GM12865 (cell line): ENCODE measurements around the gene MEF2C.

Experiments
- DNase-seq: peaks from one replicate; pipeline ENCODE4 v3.0.0; 2010; ENCODE audit warnings: low read depth
- H3K4me3 ChIP-seq: 2 replicates; pipeline ENCODE4 v1.5.1; 2011; ENCODE audit warnings: mild to moderate bottlenecking, low read depth, low read length, control low read depth
- CTCF ChIP-seq: IDR thresholded peaks from 2 replicates; pipeline ENCODE4 v1.5.1; 2011; ENCODE audit warnings: low read length, control low read depth, low read depth, inconsistent platforms; ENCODE audit not compliant: insufficient read depth; ENCODE audit errors: missing control alignments

The MEF2C gene

GRCh38 chr5:88831816-88832215 is 51.2 kb downstream of the MEF2C start:
- no peak overlapping the region for H3K4me3 ChIP-seq
- no peak for TF ChIP-seq CTCF
- no peak for DNase-seq

- peak overlapping the region; percentile 85 for H3K4me3 ChIP-seq
- TF ChIP-seq CTCF: no peak
- peak; percentile 70 for DNase-seq
Observed at GRCh38 chr5:88830567-88830966, 52.4 kb downstream of the MEF2C start.

- no peak for TF ChIP-seq CTCF
- DNase-seq: no peak
- H3K4me3 ChIP-seq: peak overlapping the region; percentile 85
Observed at GRCh38 chr5:88829775-88830174, 53.2 kb downstream of the MEF2C start.

GRCh38 chr5:88829054-88829453 is 53.9 kb downstream of the MEF2C start:
- H3K4me3 ChIP-seq: peak overlapping the region; percentile 85
- DNase-seq: peak; percentile 68
- peak; percentile 34 for TF ChIP-seq CTCF

- no peak for DNase-seq
- TF ChIP-seq CTCF: no peak
- H3K4me3 ChIP-seq: peak overlapping the region; percentile 85
Observed at GRCh38 chr5:88827997-88828396, 55.0 kb downstream of the MEF2C start.

- H3K4me3 ChIP-seq: peak overlapping the region; percentile 85
- no peak for TF ChIP-seq CTCF
- DNase-seq: peak; percentile 86
Observed at GRCh38 chr5:88826646-88827585, 56.1 kb downstream of the MEF2C start.
